NCI-H1436 (cell line): ENCODE measurements around the gene TANC1.
A peak's percentile ranks its signal among the peaks of the same experiment; 100 is the strongest.

Source experiments
- DNase-seq: peaks from one replicate; lab custom pipeline; 2025; lab: John Stamatoyannopoulos, UW

Gene TANC1

GRCh38 chr2:158962074-158962473 lies 6.4 kb upstream of the TANC1 start:
- no peak for DNase-seq

- no peak for DNase-seq
Observed at GRCh38 chr2:158963071-158963470, 5.4 kb upstream of the TANC1 start.

GRCh38 chr2:158965107-158965506 lies 3.3 kb upstream of the TANC1 start:
- no peak for DNase-seq

GRCh38 chr2:158965641-158966040 lies 2.8 kb upstream of the TANC1 start:
- DNase-seq = no peak

GRCh38 chr2:158966312-158966711 lies 2.1 kb upstream of the TANC1 start:
- DNase-seq = no peak

GRCh38 chr2:158967114-158967730 lies 1.2 kb upstream of the TANC1 start:
- no peak for DNase-seq

- no peak for DNase-seq
Observed at GRCh38 chr2:158967731-158968395, 577 bp upstream of the TANC1 start.

- DNase-seq = no peak
Observed at GRCh38 chr2:158969162-158969714, 798 bp downstream of the TANC1 start.

- DNase-seq = no peak
Observed at GRCh38 chr2:158969715-158970240, 1.3 kb downstream of the TANC1 start.

GRCh38 chr2:158970241-158970751 lies 1.9 kb downstream of the TANC1 start:
- no peak for DNase-seq

- DNase-seq = peak; percentile 57
Observed at GRCh38 chr2:158973116-158973956, 4.9 kb downstream of the TANC1 start.

GRCh38 chr2:158975271-158975921 lies 7.0 kb downstream of the TANC1 start:
- DNase-seq = no peak

GRCh38 chr2:158979772-158980171 lies 11.3 kb downstream of the TANC1 start:
- DNase-seq = no peak

GRCh38 chr2:158984604-158985135 lies 16.2 kb downstream of the TANC1 start:
- DNase-seq = no peak

GRCh38 chr2:158988501-158988900 lies 20.1 kb downstream of the TANC1 start:
- no peak for DNase-seq

- no peak for DNase-seq
Observed at GRCh38 chr2:158989165-158989564, 20.7 kb downstream of the TANC1 start.

- no peak for DNase-seq
Observed at GRCh38 chr2:158990397-158991214, 22.2 kb downstream of the TANC1 start.

GRCh38 chr2:158993030-158993429 lies 24.6 kb downstream of the TANC1 start:
- DNase-seq = no peak

- no peak for DNase-seq
Observed at GRCh38 chr2:158993721-158994587, 25.5 kb downstream of the TANC1 start.
